ENCODE results near the gene TSPAN8.
A peak's percentile ranks its signal among the peaks of the same experiment; 100 is the strongest.

The TSPAN8 gene

DNA sequence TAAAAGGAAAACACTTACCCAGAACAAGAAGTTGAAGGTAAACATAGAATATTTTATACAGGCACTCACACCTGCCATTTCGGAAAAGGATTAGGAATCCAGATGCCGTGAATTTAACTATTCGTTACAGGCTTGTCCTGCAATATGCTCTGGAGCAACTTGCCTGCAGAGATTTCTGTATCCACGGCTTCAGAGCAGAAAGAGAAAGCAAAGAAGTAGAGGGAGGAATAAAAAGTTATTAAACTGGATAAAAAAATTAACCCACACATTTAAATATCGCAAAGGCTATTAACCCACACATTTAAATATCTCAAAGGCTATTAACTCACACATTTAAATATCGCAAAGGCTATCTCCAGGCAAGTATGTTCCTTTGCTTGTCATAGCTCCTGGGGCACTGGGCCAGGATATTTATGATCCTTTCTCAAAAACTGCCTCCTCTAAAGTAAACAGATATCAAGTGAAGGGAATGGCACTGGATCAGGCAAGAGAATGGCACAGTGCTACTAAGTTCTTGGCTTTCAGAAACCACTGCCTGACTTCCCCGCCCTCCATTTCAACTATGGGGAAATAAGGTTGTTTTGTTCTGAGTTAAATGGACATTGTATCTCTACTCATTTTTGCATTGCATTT is at the start of gene TSPAN8:
Gene TSPAN8 (minus strand): TSS at position 399 of the 633 bp plus-strand sequence. CDS start 321 bp downstream, at position 78.
- H3K27ac ChIP-seq, result no peak within 1 kb of the TSS
- H3K9ac ChIP-seq, result no peak within 1 kb of the TSS
- H4K20me1 ChIP-seq, result no peaks in the 10 kb centered on the region
- no peaks in the 10 kb centered on the region for H3K9me3 ChIP-seq (replicated peaks in 1 of 11)
- no peak within 1 kb of the TSS for H3K4me3 ChIP-seq
- H3K36me3 ChIP-seq, result no peaks in the 10 kb centered on the region
- H3K27me3 ChIP-seq, result no peaks in the 10 kb centered on the region
- TF ChIP-seq Cebpa-rat (IDR thresholded peaks at IDR 0.05), result no peak
- H3K4me2 ChIP-seq, result no peak within 1 kb of the TSS
- H3K4me1 ChIP-seq, result no peaks in the 10 kb centered on the region

GRCh38 chr12:71201136-71201679 is 43.4 kb upstream of the TSPAN8 start:
- Histone ChIP-seq H3K9ac (no peak overlapping the region), H3K4me2 (no peak overlapping the region), H3K4me1 (no peaks in the 10 kb centered on the region), H3K27ac (no peak overlapping the region), H3K36me3 (no peaks in the 10 kb centered on the region), H3K27me3 (no peaks in the 10 kb centered on the region), H3K4me3 (no peak overlapping the region), H4K20me1 (no peaks in the 10 kb centered on the region), H3K9me3 (replicated peaks in 1 of 11) (peaks cover under 1 to 12% (median 6%) of the 10 kb centered on the region in 11 experiments; a peak in 21 of 22 replicates)
- no peak for TF ChIP-seq Cebpa-rat (IDR thresholded peaks at IDR 0.05)

GRCh38 chr12:71200706-71201105 is 42.9 kb upstream of the TSPAN8 start:
- no peaks in the 10 kb centered on the region for H3K36me3 ChIP-seq
- H3K27me3 ChIP-seq, result no peaks in the 10 kb centered on the region
- H3K9me3 ChIP-seq (replicated peaks in 1 of 11), result peaks cover 0 to 7% (median 1%) of the 10 kb centered on the region in 11 experiments; a peak in 5 of 22 replicates
- H3K9ac ChIP-seq, result no peak overlapping the region
- H3K27ac ChIP-seq, result no peak overlapping the region
- TF ChIP-seq Cebpa-rat (IDR thresholded peaks at IDR 0.05), result no peak
- H3K4me2 ChIP-seq, result no peak overlapping the region
- no peaks in the 10 kb centered on the region for H3K4me1 ChIP-seq
- no peak overlapping the region for H3K4me3 ChIP-seq
- H4K20me1 ChIP-seq, result no peaks in the 10 kb centered on the region

DNA sequence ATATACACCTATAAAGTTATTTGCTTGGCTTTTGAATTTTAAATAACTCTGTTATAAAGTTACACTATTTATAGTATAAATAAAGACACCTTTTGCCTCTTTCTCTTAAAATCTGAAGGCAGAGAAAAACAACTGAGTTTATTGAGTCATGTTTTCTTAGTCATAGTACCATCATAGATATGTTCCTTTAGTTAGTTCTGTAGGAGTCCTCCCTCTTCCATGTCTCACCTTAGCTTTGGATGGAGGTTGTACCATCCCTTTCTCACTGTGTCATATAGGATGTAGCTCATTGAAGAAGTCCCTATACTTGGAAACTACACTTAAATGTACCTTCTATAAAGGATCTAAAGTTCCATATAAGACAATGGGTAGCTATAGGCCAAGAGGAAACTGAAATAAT is 39.7 kb upstream of the TSPAN8 start:
- H3K9ac ChIP-seq, result no peak overlapping the region
- H4K20me1 ChIP-seq, result no peaks in the 10 kb centered on the region
- H3K4me2 ChIP-seq, result no peak overlapping the region
- H3K9me3 ChIP-seq (replicated peaks in 1 of 11), result no peaks in the 10 kb centered on the region; a peak in 1 of 22 replicates
- no peaks in the 10 kb centered on the region for H3K4me1 ChIP-seq
- TF ChIP-seq Cebpa-rat (IDR thresholded peaks at IDR 0.05), result no peak
- H3K36me3 ChIP-seq, result no peaks in the 10 kb centered on the region
- H3K4me3 ChIP-seq, result no peak overlapping the region
- H3K27ac ChIP-seq, result no peak overlapping the region
- no peaks in the 10 kb centered on the region for H3K27me3 ChIP-seq

GRCh38 chr12:71195338-71195896 is 37.6 kb upstream of the TSPAN8 start:
- no peak overlapping the region for H3K9ac ChIP-seq
- no peaks in the 10 kb centered on the region for H3K36me3 ChIP-seq
- TF ChIP-seq Cebpa-rat (IDR thresholded peaks at IDR 0.05), result no peak
- no peak overlapping the region for H3K27ac ChIP-seq
- H3K4me1 ChIP-seq, result peaks cover 0 to 5% (median 0%) of the 10 kb centered on the region in 10 experiments; a peak in 2 of 20 replicates
- H3K9me3 ChIP-seq (replicated peaks in 1 of 11), result no peaks in the 10 kb centered on the region
- no peaks in the 10 kb centered on the region for H4K20me1 ChIP-seq
- no peaks in the 10 kb centered on the region for H3K27me3 ChIP-seq
- H3K4me3 ChIP-seq, result no peak overlapping the region
- H3K4me2 ChIP-seq, result no peak overlapping the region

- Histone ChIP-seq H3K9ac (no peak overlapping the region), H3K9me3 (replicated peaks in 1 of 11) (no peaks in the 10 kb centered on the region), H3K27me3 (no peaks in the 10 kb centered on the region), H3K36me3 (no peaks in the 10 kb centered on the region), H3K4me3 (no peak overlapping the region), H3K4me1 (peaks cover 0 to 5% (median 0%) of the 10 kb centered on the region in 10 experiments; a peak in 2 of 20 replicates), H3K27ac (no peak overlapping the region), H3K4me2 (no peak overlapping the region), H4K20me1 (no peaks in the 10 kb centered on the region)
- no peak for TF ChIP-seq Cebpa-rat (IDR thresholded peaks at IDR 0.05)
These were observed 36.9 kb upstream of the TSPAN8 start for GRCh38 chr12:71194657-71195056.

DNA sequence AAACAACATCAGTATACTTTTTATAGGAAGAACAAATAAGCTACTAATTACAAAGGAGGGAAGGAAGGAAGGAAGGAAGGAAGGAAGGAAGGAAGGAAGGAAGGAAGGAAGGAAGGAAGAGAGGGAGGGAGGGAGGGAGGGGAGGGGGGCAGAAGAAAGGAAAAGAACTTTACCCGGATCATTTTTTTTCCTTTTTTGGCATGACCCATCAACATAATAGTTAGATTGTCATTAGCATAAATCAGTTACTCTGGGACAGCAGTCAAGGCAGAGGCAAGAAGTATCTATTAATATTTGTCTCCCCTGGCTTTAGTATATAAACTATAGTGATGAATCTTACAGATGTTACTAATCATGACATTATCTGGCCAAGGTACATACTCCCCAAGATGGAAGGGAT is 35.2 kb upstream of the TSPAN8 start:
- no peak overlapping the region for H3K9ac ChIP-seq
- TF ChIP-seq Cebpa-rat (IDR thresholded peaks at IDR 0.05), result no peak
- no peaks in the 10 kb centered on the region for H4K20me1 ChIP-seq
- H3K4me3 ChIP-seq, result no peak overlapping the region
- no peak overlapping the region for H3K27ac ChIP-seq
- no peak overlapping the region for H3K4me2 ChIP-seq
- H3K4me1 ChIP-seq, result peaks cover 0 to 5% (median 0%) of the 10 kb centered on the region in 10 experiments; a peak in 2 of 20 replicates
- no peaks in the 10 kb centered on the region for H3K27me3 ChIP-seq
- no peaks in the 10 kb centered on the region for H3K9me3 ChIP-seq (replicated peaks in 1 of 11)
- H3K36me3 ChIP-seq, result no peaks in the 10 kb centered on the region

- H3K4me1 ChIP-seq, result peaks cover 0 to 5% (median 0%) of the 10 kb centered on the region in 10 experiments; a peak in 2 of 20 replicates
- TF ChIP-seq Cebpa-rat (IDR thresholded peaks at IDR 0.05), result no peak
- no peaks in the 10 kb centered on the region for H3K9me3 ChIP-seq (replicated peaks in 1 of 11)
- H3K4me3 ChIP-seq, result no peak overlapping the region
- no peak overlapping the region for H3K4me2 ChIP-seq
- H3K27me3 ChIP-seq, result no peaks in the 10 kb centered on the region
- no peak overlapping the region for H3K27ac ChIP-seq
- H3K36me3 ChIP-seq, result no peaks in the 10 kb centered on the region
- H4K20me1 ChIP-seq, result no peaks in the 10 kb centered on the region
- H3K9ac ChIP-seq, result no peak overlapping the region
These were observed 33.9 kb upstream of the TSPAN8 start for GRCh38 chr12:71191509-71192196.

GRCh38 chr12:71190822-71191221 is 33.0 kb upstream of the TSPAN8 start:
- peaks cover 0 to 5% (median 0%) of the 10 kb centered on the region in 10 experiments; a peak in 2 of 20 replicates for H3K4me1 ChIP-seq
- H4K20me1 ChIP-seq, result no peaks in the 10 kb centered on the region
- 0 out of 22 replicates have a peak overlapping the region, but pooled peaks of 1 of the 11 experiments have one; percentile 6 for H3K4me2 ChIP-seq
- no peak overlapping the region for H3K4me3 ChIP-seq
- no peaks in the 10 kb centered on the region for H3K27me3 ChIP-seq
- no peak overlapping the region for H3K9ac ChIP-seq
- TF ChIP-seq Cebpa-rat (IDR thresholded peaks at IDR 0.05), result no peak
- H3K27ac ChIP-seq, result no peak overlapping the region
- H3K36me3 ChIP-seq, result no peaks in the 10 kb centered on the region
- no peaks in the 10 kb centered on the region for H3K9me3 ChIP-seq (replicated peaks in 1 of 11)
